HG02938 (cell line): Measurements from ENCODE around the gene TMEM8B.
"Not testable (repeated sequence)": the region's sequence is repeated elsewhere in the genome, so short reads cannot be mapped to it uniquely, and the experiment has no call there.

ENCODE experiments used
- ATAC-seq: cut with Tn5 transposase; IDR thresholded peaks from one replicate; pipeline ENCODE4 v1.9.1; 2021; ENCODE audit warnings: mild to moderate bottlenecking, moderate library complexity; ENCODE audit not compliant: unreplicated experiment

The TMEM8B gene

DNA sequence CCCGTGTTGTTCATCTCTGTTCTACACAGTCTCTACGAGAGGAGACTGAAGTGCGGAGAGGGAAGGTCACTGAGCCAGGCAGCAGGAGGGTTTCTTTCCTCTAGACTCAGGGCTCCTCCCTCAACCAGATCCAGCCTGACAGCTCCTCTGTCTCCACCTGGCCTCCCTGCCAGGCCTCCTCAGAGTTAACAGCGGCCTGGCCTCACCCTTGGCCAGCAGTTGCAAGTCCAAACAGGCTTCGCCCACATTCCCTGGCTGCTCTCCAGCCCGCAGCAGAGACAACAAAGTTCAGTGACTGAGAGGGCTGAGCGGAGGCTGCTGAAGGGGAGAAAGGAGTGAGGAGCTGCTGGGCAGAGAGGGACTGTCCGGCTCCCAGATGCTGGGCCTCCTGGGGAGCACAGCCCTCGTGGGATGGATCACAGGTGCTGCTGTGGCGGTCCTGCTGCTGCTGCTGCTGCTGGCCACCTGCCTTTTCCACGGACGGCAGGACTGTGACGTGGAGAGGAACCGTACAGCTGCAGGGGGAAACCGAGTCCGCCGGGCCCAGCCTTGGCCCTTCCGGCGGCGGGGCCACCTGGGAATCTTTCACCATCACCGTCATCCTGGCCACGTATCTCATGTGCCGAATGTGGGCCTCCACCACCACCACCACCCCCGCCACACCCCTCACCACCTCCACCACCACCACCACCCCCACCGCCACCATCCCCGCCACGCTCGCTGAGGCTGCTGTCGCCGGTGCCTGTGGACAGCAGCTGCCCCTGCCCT is 77.1 kb downstream of the TMEM8B start, which contains the start of gene HRCT1:
Gene HRCT1, plus strand, starts transcription at position 291 of the 768 bp plus-strand sequence. Its CDS starts 86 bp downstream, at position 377.
- ATAC-seq, result no peak

DNA sequence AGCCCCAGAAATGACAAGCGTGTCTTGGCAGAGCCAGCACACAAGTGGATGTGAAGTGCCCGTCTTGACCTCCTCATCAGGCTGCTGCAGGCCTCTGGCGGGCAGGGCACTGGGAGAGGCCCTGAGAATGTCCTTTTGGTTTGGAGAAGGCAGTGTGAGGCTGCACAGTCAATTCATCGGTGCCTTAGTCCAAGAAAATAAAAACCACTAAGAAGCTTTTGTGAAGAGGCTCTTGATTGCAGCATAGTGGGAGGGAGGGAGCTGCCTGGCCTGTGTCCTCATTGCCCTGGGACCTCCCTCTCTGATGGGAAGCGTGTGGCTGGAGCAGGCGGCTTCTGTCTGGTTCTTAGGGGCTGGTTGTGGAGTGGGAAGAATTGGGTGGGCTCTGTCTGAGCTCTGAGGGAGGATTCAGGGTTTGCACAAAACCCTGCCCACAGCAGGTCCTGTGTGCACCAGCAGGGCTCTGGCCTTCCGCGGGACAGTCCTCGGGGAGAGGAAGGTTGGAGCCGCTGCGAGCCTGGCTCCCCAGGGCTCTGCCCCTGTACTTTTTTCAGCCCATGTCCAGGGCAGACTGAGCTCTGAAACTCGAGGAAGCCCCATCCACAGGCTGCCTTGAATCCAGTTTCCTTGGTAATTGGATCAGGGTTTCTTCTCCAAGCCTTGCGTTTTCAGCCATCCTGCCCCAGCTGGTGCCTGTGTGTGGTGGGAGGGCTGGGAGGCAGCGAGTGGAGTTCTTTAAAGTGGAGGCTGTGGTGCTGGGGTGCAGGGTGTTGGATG is 78.1 kb downstream of the TMEM8B start:
- no peak for ATAC-seq

DNA sequence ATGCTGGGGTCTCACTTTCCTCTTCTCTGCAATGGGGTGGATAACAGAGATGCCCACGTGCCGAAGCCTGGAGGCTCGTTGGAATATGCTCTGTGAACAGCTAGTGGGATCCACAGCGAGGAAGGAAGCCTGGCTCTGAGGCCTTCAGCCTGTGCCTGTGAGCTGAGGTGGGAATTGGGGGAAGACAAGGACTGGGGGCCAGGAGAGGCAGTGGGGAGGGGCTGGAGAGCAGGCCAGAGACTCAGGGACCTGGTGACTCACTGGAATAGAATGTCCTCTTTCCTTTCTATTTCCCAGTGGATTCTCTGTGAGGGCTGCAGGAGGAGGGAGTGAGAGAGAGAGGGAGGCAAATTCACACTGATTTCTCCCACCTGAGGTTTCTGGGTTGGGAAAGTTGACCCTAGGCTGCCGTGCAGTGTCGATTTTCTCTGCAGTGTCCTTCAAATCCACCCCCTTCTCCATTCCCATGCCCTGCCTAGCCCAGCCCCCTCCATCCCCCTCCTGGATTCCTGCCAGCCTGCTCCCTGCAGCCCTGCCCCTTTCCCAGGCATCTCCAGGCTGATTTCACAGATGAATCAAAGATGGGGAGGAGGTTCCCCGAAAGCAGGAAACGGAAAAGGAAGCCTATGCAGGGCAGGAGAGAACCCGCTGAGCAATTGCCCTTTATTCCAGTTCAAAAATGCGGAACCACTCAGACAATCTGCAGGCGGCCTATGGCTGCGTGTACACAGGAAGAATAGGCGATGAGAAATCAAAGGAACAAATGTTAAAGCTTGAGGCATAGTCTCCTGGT is 78.9 kb downstream of the TMEM8B start:
- ATAC-seq, result no peak

DNA sequence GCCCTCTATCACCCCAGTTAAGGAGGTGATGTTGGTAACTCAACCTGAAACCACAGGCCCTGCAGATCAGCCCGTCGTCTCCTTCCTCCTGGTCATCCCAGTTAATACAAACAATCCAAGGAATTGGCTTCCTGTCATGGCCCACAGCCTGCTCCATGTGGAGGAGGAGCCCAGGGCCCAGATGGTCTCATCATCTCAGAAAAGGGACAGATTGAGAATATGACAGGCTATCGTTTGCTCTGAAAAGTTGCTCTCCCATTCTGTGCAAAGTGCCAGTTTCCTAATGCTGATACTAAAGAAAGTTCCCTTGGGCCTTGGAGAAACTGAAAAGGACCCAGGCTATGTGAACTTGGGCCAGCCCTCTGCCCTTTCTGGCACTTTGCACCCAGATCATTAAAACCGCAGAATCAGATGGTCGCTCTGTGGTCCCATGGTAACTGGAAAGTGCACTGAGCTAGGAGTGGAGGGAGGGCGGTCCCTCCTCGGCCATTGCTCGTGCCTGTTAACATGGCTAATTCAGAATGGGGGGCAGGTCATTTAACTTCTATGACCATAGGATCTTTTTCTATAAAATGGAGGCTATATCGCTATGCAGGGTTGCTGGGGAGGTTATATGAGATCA is 79.6 kb downstream of the TMEM8B start:
- ATAC-seq, result no peak

DNA sequence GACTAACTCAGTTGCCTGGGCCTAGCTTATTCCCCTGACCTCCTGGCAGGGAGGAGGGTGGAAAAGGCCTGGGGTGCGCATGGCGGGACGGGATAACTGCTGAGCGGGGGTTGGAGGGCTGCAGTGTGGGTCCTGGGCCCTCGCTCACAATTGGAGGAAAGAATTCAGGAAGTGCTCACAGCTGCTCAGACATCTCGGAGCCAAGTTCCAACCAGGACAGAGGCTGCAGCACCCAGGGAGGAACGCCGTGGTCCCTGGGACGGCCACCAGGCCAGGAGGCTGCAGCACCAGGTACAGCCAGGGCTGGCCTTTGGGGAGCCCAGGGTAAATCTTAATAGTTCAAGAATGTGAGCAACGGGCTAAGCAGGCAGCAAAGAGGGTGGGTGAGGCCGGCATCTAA is 80.2 kb downstream of the TMEM8B start, which contains the start of gene SPAAR:
Gene SPAAR, plus strand, starts transcription at position 217 of the 400 bp plus-strand sequence. CDS start 974 bp downstream, outside the sequence.
- ATAC-seq, result no peak

DNA sequence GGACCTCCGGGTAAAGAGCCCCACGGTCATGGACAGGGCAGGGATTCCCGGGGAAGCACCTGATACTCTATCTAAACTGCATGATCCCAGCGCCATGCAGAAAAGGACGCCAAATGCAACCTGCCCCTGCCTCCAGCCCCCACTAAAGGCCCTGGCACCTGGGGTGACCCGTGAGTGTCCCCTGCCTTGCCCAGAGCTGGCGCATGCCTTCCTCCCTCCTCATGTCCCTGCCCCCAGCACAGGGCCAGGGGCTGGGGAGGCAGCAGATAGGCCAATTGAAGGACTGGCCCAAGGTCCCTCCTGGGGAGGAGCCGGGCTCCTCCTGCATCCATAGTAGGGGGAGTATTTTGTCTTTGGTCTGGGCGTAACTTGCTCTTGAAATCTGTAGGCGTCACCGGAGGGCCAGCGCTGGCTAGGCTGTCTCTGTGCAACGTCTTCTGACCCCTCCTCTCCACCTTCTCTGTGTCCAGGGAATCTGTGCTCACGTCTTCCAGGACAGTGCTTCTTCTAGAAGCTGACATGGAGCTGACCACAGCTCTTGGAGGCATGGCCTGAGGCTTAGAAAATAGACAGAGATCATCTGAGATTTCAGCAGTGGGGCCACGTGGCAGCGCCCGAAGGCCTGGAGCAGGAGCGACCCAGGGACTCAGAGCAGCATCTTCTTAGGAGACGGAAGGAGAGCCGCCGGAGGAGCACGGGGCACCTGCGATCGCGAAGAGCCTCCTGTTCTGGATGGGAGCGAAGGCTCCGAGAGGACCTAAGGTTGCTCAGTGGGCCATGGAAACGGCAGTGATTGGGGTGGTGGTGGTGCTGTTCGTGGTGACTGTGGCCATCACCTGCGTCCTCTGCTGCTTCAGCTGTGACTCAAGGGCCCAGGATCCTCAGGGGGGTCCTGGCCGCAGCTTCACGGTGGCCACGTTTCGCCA is 80.9 kb downstream of the TMEM8B start:
- no peak for ATAC-seq

DNA sequence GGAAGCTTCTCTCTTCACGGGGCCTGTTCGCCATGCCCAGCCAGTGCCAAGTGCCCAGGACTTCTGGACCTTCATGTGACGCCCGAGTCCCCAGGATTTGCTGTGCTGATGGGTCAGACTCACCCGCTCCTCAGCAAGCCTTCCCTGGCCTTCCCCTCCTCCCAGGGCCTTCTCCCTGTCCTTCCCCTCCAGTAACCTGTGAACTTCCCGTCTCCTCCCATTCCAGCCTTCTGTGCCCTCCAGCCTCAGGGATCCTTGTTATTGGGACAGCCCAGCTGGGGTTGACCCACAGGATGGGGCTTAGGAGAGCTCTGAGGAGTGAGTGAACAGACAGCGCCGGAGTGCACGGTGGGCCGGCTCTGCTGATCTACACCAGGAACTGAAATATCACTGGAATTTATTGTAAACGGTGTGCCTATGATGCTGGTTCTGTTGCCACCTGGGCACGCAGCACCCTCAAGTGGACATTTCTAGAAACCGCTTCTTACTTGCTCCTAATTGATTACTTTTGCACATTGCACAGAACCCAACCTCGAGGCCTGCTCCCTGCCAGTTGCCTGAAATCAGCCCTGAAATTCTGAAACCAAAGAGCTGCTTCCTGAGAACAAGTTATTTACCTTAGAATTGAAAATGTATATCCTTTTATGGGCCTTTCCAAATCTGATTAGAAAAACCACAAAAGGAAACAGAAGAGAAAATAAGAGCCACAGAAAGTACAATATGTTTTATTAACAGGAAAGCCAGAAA is 81.8 kb downstream of the TMEM8B start:
- no peak for ATAC-seq

DNA sequence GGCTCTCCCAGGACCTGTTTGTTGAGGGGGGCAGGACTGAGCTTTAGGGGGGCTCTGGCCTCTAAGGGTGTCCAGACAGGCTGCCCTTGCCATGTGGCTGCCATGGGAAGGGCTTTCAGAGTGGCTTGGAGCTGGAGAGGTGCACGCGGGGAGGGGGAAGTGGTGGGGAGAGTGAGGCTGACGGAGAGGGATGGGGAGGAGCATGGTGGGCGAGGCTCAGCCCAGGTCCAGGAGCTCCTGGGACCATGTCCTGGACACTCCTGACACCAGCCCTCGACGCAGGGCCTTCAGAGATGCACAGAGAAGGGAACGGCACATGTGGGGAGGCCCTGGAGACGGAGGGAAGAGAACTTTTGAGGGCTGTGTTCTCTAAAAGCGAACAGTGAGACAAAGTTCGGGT is 82.7 kb downstream of the TMEM8B start:
- ATAC-seq, result no peak

DNA sequence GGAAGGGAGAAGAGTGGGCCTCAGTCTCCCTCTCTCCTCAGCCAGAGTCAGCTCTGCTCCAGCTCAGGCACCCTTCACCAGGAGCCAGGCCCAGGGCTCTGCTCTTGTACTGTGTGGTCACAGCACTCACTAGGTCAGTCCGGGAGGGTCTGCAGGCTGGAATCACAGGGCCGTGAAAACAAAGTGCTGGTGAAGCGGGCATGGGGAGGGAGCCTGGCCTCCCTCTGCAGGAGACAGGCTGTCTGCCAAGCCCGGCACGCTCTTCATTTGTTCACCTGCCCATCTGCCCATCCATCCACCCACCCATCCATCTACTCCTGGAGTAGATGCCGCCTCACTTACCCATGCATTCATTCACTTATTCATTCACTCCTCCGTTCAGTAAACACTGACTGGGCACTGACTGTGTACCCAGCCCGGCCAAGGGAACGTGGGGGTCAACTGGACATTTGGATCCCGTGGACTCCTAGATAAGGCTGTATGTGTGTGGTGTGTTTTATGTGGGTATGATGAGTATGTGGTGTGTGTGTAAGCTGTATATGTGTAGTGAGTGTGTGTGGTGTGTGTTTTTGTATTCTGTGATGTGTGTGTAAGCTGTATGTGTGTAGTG is 83.9 kb downstream of the TMEM8B start:
- ATAC-seq, result no peak

DNA sequence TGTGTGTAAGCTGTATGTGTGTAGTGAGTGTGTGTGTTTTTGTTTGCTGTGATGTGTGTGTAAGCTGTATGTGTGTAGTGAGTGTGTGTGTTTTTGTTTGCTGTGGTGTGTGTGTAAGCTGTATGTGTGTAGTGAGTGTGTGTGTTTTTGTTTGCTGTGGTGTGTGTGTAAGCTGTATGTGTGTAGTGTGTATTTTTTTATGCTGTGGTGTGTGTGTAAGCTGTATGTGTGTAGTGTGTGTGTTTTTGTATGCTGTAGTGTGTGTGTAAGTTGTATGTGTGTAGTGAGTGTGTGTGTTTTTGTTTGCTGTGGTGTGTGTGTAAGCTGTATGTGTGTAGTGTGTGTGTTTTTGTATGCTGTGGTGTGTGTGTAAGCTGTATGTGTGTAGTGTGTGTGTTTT is 84.4 kb downstream of the TMEM8B start:
- not testable (repeated sequence) for ATAC-seq

DNA sequence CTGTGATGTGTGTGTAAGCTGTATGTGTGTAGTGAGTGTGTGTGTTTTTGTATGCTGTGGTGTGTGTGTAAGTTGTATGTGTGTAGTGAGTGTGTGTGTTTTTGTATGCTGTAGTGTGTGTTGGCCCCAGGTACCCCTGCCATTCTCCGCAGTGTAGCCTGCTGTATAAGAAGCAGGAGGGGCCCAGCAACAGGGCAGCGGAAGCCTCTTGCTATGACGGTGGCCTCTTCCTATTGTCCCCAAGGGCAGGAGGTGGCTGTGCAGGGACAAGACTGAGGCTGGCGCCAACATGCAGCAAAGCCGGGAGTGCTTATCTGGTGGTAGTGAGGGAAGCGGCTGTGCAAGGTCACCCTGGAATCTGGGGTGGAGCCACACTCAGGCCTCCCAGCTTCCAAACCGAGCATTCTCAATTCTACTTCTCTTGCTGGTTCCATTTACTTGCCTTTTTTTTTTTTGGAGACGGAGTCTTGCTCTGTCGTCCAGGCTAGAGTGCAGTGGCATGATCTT is 85.3 kb downstream of the TMEM8B start:
- no peak for ATAC-seq
